ENCODE measurements around the gene AMN.
A peak's percentile ranks its signal among the peaks of the same experiment; 100 is the strongest.
"Not testable (repeated sequence)": the region's sequence is repeated elsewhere in the genome, so short reads cannot be mapped to it uniquely, and the experiment has no call there.

Gene AMN

DNA sequence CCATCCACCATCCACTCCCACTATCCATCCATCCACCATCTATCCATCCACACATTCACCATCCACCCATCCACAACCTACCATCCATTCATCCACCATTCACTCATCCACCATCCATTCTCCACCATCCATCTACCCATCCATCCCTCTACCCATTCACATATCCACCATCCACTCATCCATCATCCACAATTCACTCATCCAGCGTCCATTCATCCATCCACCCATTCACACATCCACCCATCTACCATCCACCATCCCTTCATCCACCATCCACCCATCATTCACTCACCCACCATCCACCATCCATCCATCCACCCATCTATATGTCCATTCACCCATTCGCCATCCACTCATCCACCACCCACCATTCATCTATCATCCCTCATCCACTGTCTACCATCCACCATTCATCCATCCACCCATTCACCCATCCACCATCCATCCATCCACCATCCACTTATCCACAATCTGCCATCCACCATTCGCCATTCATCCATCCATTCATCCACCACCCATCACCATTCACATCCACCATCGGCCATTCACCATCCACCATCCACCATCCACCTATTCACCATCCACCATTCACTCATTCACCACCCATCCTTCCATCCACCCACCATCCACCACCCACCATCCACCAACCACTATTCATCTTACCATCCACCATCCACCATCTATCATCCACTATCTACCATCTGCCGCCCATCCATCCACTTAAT is 2.0 kb upstream of the AMN start:
- Histone ChIP-seq H3K27ac (ENCODE audit: insufficient read depth, low read length, poor library complexity, severe bottlenecking) (no peak overlapping the region), H3K27me3 (replicated peaks; ENCODE audit: control insufficient read depth, insufficient read depth, low read length, poor library complexity, severe bottlenecking) (no peaks in the 10 kb centered on the region), H3K9me3 (ENCODE audit: control insufficient read depth, low read length) (no peaks in the 10 kb centered on the region), H3K4me3 (ENCODE audit: insufficient read depth, low read depth, low read length, poor library complexity, severe bottlenecking) (no peak overlapping the region), H3K4me1 (ENCODE audit: control insufficient read depth, insufficient read depth, low read length, poor library complexity, severe bottlenecking) (peaks cover 15% of the 10 kb centered on the region), H3K36me3 (ENCODE audit: control insufficient read depth, insufficient read depth, low read length) (no peaks in the 10 kb centered on the region)
- DNase-seq: no peak

DNA sequence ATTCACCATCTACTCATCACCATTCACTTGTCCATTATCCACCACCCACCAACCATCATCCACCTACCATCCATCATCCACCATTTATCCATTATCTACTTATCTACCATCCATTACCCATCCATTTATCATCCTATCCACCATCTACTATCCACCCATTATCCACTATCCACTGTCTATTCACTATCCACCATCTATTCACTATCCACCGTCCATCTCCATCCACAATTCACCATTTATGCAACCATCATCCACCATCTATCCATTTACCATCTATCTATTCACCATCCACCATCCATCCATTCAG is 1.5 kb upstream of the AMN start:
- no peak overlapping the region for H3K4me3 ChIP-seq (ENCODE audit: insufficient read depth, low read depth, low read length, poor library complexity, severe bottlenecking)
- no peaks in the 10 kb centered on the region for H3K36me3 ChIP-seq (ENCODE audit: control insufficient read depth, insufficient read depth, low read length)
- no peaks in the 10 kb centered on the region for H3K9me3 ChIP-seq (ENCODE audit: control insufficient read depth, low read length)
- peaks cover 15% of the 10 kb centered on the region for H3K4me1 ChIP-seq (ENCODE audit: control insufficient read depth, insufficient read depth, low read length, poor library complexity, severe bottlenecking)
- no peak for DNase-seq
- no peaks in the 10 kb centered on the region for H3K27me3 ChIP-seq (replicated peaks; ENCODE audit: control insufficient read depth, insufficient read depth, low read length, poor library complexity, severe bottlenecking)
- H3K27ac ChIP-seq (ENCODE audit: insufficient read depth, low read length, poor library complexity, severe bottlenecking): no peak overlapping the region

DNA sequence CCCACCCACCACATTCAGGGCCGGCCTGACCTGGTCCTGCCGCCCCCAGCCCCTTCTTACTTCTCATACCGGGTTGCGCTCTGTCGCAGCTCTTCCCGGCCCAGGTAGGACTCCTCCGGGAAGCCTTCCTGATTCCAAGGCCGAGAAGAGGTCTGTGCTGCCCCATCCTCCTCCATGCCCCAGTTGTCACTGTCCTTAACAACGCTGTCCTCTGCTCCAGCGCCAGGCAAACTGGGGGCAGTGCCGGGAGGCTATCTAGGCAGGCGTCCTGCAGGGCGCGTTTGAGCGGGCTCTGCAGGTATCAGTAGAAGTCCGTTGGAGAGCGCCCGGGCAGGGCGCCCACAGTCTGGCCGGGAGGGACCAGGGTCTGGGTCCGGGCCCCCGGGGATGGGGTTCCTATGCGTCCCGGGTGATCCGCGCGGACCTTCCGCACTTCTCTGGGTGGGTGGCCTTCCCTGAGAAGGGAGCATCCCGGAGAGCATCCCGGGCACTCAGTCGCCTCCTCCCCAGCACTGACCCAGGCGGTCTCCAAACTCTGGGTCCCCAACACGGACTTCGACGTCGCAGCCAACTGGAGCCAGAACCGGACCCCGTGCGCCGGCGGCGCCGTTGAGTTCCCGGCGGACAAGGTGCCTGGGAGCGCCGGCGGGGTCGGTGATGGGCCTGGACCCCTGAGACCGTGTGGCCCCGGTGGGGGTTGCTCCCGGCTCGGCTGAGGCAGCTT is 900 bp downstream of the AMN start:
- Histone ChIP-seq H3K27me3 (replicated peaks; ENCODE audit: control insufficient read depth, insufficient read depth, low read length, poor library complexity, severe bottlenecking) (no peaks in the 10 kb centered on the region), H3K4me1 (ENCODE audit: control insufficient read depth, insufficient read depth, low read length, poor library complexity, severe bottlenecking) (peaks cover 18% of the 10 kb centered on the region), H3K4me3 (ENCODE audit: insufficient read depth, low read depth, low read length, poor library complexity, severe bottlenecking) (peak overlapping the region; percentile 38), H3K9me3 (ENCODE audit: control insufficient read depth, low read length) (no peaks in the 10 kb centered on the region), H3K36me3 (ENCODE audit: control insufficient read depth, insufficient read depth, low read length) (no peaks in the 10 kb centered on the region), H3K27ac (ENCODE audit: insufficient read depth, low read length, poor library complexity, severe bottlenecking) (no peak overlapping the region)
- no peak for DNase-seq

DNA sequence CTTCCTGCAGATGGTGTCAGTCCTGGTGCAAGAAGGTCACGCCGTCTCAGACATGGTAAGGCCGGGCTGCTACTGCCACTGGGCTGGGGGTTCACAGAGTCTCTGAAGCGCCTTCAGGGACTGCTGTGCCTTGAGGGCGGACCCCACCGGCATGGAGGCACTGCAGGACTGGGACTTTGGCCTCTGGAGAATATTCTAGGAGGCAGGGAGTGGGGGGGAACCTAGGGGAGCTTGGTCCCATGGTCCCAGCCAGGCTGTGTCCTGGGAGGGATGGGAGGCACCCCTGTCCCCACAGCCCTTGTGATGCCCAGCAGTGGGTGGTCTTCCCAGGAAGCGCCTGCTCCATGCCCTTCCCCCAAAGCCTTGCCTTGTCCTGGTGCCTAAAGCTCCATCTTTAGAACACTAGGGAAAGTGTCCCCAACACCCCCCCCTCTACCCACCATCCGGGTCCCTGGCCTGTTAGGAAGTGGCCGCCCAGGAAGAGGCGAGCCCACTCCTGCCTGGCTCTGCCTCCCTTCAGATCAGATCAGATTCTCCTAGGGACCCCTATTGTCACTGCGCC is 1.5 kb downstream of the AMN start:
- Histone ChIP-seq H3K27me3 (replicated peaks; ENCODE audit: control insufficient read depth, insufficient read depth, low read length, poor library complexity, severe bottlenecking) (no peaks in the 10 kb centered on the region), H3K36me3 (ENCODE audit: control insufficient read depth, insufficient read depth, low read length) (no peaks in the 10 kb centered on the region), H3K4me3 (ENCODE audit: insufficient read depth, low read depth, low read length, poor library complexity, severe bottlenecking) (peak overlapping the region; percentile 38), H3K4me1 (ENCODE audit: control insufficient read depth, insufficient read depth, low read length, poor library complexity, severe bottlenecking) (peaks cover 24% of the 10 kb centered on the region), H3K27ac (ENCODE audit: insufficient read depth, low read length, poor library complexity, severe bottlenecking) (no peak overlapping the region), H3K9me3 (ENCODE audit: control insufficient read depth, low read length) (no peaks in the 10 kb centered on the region)
- no peak for DNase-seq

DNA sequence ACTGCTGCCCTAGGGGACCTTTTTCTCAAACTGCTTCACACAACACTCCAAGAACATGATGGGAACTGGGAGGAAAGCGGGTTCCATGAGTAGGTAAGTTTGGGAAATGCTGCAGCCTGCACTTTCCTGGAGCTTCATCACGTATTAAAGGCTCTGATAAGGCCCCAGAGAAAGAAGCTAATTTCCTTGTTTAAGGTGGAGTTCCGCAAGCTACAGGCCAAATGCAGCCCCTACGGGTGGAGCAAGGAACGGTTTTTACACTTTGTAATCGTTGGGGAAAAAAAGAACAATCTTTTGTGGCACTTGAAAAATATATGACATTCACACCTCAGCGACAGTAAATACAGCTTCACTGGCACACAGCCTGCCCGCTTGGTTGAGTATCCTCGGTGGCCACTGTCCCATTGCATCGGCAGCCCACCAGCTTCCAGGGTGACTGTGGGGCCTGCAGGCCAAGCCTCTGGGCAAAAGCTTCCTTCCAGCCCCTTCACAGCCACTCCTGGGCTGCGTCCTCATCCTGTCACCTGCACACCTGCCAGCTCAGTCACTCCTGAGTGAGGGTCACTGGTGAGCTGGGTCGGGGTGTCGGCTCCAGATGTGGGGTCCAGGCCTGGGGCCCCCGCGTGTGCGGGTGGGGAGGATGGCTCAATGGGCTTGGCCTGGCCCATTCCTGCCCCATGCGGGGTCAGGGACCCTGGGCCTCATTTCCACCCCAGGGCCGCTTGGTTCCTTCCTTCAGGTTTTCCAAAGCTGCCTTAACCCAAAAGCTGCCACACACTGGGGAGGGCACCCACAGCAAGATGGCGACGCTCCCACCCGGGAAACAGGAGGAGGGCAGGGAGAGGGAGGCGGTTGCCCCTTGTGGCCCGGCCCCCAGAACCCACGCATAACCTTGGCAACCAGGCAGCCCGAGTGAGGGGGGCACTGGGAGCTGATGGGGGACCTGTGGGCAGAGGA is 2.4 kb downstream of the AMN start:
- Histone ChIP-seq H3K27me3 (replicated peaks; ENCODE audit: control insufficient read depth, insufficient read depth, low read length, poor library complexity, severe bottlenecking) (peaks cover 8% of the 10 kb centered on the region), H3K4me1 (ENCODE audit: control insufficient read depth, insufficient read depth, low read length, poor library complexity, severe bottlenecking) (peaks cover 34% of the 10 kb centered on the region), H3K4me3 (ENCODE audit: insufficient read depth, low read depth, low read length, poor library complexity, severe bottlenecking) (no peak overlapping the region), H3K9me3 (ENCODE audit: control insufficient read depth, low read length) (no peaks in the 10 kb centered on the region), H3K36me3 (ENCODE audit: control insufficient read depth, insufficient read depth, low read length) (no peaks in the 10 kb centered on the region), H3K27ac (ENCODE audit: insufficient read depth, low read length, poor library complexity, severe bottlenecking) (no peak overlapping the region)
- DNase-seq: no peak

DNA sequence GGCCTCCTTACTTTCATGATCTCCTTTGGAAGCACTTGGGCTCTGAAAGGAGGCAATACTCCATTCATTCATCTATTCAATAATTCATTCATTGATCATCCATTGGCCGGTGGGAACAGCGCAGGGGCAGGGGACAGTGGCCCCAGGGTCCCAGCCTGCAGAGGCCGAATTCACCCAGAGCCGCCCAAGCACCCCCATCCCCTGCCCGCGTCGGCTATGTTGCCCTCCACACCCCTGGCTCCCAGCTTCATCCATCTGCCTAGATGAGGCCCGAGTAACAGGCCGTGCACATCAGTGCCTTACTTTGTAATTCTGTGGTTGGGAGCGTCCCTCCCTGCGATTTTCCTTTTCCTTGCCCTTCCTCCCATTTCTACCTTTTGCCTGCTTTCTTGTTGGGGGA is 3.2 kb downstream of the AMN start:
- Histone ChIP-seq H3K4me3 (ENCODE audit: insufficient read depth, low read depth, low read length, poor library complexity, severe bottlenecking) (no peak overlapping the region), H3K27ac (ENCODE audit: insufficient read depth, low read length, poor library complexity, severe bottlenecking) (no peak overlapping the region), H3K27me3 (replicated peaks; ENCODE audit: control insufficient read depth, insufficient read depth, low read length, poor library complexity, severe bottlenecking) (peaks cover 14% of the 10 kb centered on the region), H3K4me1 (ENCODE audit: control insufficient read depth, insufficient read depth, low read length, poor library complexity, severe bottlenecking) (peaks cover 34% of the 10 kb centered on the region), H3K9me3 (ENCODE audit: control insufficient read depth, low read length) (no peaks in the 10 kb centered on the region), H3K36me3 (ENCODE audit: control insufficient read depth, insufficient read depth, low read length) (no peaks in the 10 kb centered on the region)
- no peak for DNase-seq

DNA sequence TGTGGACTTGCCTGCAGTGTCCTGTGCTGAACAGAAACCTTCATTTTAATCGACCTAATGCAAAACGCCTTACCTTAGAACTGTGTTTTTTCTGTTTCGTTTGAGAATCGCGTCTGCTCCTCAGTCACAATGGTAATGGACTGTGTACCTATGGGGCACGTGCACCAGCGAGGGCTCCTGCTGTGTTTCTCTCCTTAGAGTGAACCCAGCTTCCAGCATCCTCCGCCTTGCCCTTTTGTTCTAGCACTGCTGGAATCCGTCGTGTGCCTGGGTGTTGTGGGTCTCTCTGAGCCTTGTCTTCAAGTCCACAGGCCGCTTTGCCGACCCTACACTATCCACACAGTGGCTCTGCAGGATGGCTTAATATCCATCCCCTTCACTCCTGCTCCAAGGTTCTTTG is 3.6 kb downstream of the AMN start:
- peaks cover 17% of the 10 kb centered on the region for H3K27me3 ChIP-seq (replicated peaks; ENCODE audit: control insufficient read depth, insufficient read depth, low read length, poor library complexity, severe bottlenecking)

DNA sequence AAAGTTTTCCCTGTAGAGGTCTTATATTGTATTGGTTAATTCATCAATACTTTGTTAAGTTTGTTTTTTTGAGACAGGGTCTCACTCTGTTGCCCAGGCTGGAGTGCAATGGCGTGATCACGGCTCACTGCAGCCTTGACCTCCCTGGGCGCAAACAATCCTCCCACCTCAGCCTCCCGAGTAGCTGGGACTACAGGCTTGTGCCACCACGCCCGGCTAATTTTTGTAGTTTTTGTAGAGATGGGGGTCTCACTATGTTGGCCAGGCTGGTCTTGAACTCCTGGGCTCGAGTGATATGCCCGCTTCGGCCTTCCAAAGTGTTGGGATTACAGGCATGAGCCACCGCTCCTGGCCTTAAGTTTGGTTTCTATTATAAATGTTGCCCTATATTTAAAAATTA is 4.4 kb downstream of the AMN start:
- H3K4me3 ChIP-seq (ENCODE audit: insufficient read depth, low read depth, low read length, poor library complexity, severe bottlenecking); DNase-seq; H3K36me3 ChIP-seq (ENCODE audit: control insufficient read depth, insufficient read depth, low read length); H3K9me3 ChIP-seq (ENCODE audit: control insufficient read depth, low read length); H3K27ac ChIP-seq (ENCODE audit: insufficient read depth, low read length, poor library complexity, severe bottlenecking): not testable (repeated sequence)
- H3K27me3 ChIP-seq (replicated peaks; ENCODE audit: control insufficient read depth, insufficient read depth, low read length, poor library complexity, severe bottlenecking): peaks cover 17% of the 10 kb centered on the region
- peaks cover 34% of the 10 kb centered on the region for H3K4me1 ChIP-seq (ENCODE audit: control insufficient read depth, insufficient read depth, low read length, poor library complexity, severe bottlenecking)

More for the DNA sequence above, 3.6 kb downstream of the AMN start:
- no peaks in the 10 kb centered on the region for H3K9me3 ChIP-seq (ENCODE audit: control insufficient read depth, low read length)
- no peak overlapping the region for H3K4me3 ChIP-seq (ENCODE audit: insufficient read depth, low read depth, low read length, poor library complexity, severe bottlenecking)
- peaks cover 34% of the 10 kb centered on the region for H3K4me1 ChIP-seq (ENCODE audit: control insufficient read depth, insufficient read depth, low read length, poor library complexity, severe bottlenecking)
- H3K36me3 ChIP-seq (ENCODE audit: control insufficient read depth, insufficient read depth, low read length): no peaks in the 10 kb centered on the region
- DNase-seq: no peak
- no peak overlapping the region for H3K27ac ChIP-seq (ENCODE audit: insufficient read depth, low read length, poor library complexity, severe bottlenecking)

DNA sequence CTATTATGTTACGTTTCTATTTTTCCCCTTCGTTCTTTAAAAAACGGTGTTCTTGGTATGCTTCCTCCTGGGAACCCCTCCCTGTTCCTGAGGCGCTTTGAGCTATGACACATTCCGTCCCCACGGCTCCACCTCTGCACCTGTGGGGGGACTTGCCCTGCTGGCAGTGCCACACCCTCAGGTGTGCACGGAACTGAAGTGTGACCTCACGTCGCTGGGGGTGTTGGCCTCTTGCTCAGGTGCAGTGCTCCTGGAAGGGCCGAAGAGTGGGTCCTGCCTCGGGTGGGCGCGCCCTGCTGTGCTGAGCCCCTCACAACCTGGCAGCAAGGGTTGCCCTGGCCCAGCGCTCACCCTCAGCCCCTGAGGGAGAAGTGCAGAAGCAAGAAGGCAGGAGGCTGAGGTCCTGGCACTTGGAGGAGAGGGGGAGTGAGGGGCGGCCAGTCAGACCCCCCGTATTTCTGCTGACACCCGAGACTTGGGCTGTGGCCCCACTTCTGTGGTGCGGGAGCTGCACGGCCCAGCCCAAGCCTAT is 4.9 kb downstream of the AMN start:
- H3K4me1 ChIP-seq (ENCODE audit: control insufficient read depth, insufficient read depth, low read length, poor library complexity, severe bottlenecking): peaks cover 34% of the 10 kb centered on the region
- no peak overlapping the region for H3K27ac ChIP-seq (ENCODE audit: insufficient read depth, low read length, poor library complexity, severe bottlenecking)
- peak overlapping the region; percentile 43 for H3K4me3 ChIP-seq (ENCODE audit: insufficient read depth, low read depth, low read length, poor library complexity, severe bottlenecking)
- DNase-seq: no peak
- no peaks in the 10 kb centered on the region for H3K36me3 ChIP-seq (ENCODE audit: control insufficient read depth, insufficient read depth, low read length)
- no peaks in the 10 kb centered on the region for H3K9me3 ChIP-seq (ENCODE audit: control insufficient read depth, low read length)
- H3K27me3 ChIP-seq (replicated peaks; ENCODE audit: control insufficient read depth, insufficient read depth, low read length, poor library complexity, severe bottlenecking): peaks cover 17% of the 10 kb centered on the region
